Measurements from ENCODE around the gene PGBD2. TPM values are rescaled to one million over a fixed set of nuclear protein-coding genes. Genes with fewer than 3 reads are reported as not detected.
"Not testable (repeated sequence)": the region's sequence is repeated elsewhere in the genome, so short reads cannot be mapped to it uniquely, and the experiment has no call there.

The PGBD2 gene
- 1 to 10 TPM; 5.8 to 5.9 TPM for total RNA-seq

- CTCF ChIA-PET: interaction anchor here (0.9 kb wide), 1 partner anchor 21 kb away, joined by 3 read pairs; no protein-coding TSS in a partner anchor
- POLR2A ChIA-PET: interaction anchor here (1.0 to 1.1 kb wide), 2 partner anchors 47 to 80 kb away, joined by 3 to 4 read pairs; partner anchors contain the start of genes SH3BP5L and ZNF692
Measured at GRCh38 chr1:248906009-248906752, at the start of gene PGBD2. Gene PGBD2 (plus strand): TSS chr1:248906235. CDS start chr1:248913863, 7,628 bp downstream.

GRCh38 chr1:248857201-248857600 lies 48.8 kb upstream of the PGBD2 start:
- CTCF ChIA-PET: no interaction called here
- POLR2A ChIA-PET: no interaction called here

GRCh38 chr1:248857749-248858095 lies 48.3 kb upstream of the PGBD2 start:
- POLR2A ChIA-PET: interaction anchor here (1.1 to 2.4 kb wide), 3 partner anchors 8 to 32 kb away, joined by 3 to 23 read pairs (median 10); partner anchors contain the start of genes SH3BP5L and ZNF672
- CTCF ChIA-PET: interaction anchor here (1.5 to 2.6 kb wide), 5 partner anchors 15 to 51 kb away, joined by 5 to 17 read pairs (median 9); partner anchors contain the start of gene SH3BP5L

- POLR2A ChIA-PET: interaction anchor here (0.8 to 2.4 kb wide), 6 partner anchors 8 to 48 kb away, joined by 3 to 23 read pairs (median 4); partner anchors contain the start of genes SH3BP5L and ZNF672
- CTCF ChIA-PET: interaction anchor here (0.6 to 2.6 kb wide), 9 partner anchors 8 to 66 kb away, joined by 3 to 17 read pairs (median 5); partner anchors contain the start of gene SH3BP5L
Measured at GRCh38 chr1:248858096-248858890, 47.7 kb upstream of the PGBD2 start.

GRCh38 chr1:248858891-248859889 lies 46.8 kb upstream of the PGBD2 start, which contains the start of gene ZNF692:
Gene ZNF692 (minus strand): TSS chr1:248859085. CDS start chr1:248858309, 776 bp downstream.
- ChIA-PET CTCF (interaction anchor here (0.6 to 2.6 kb wide), 10 partner anchors 9 to 65 kb away, joined by 3 to 17 read pairs (median 4); partner anchors contain the start of genes SH3BP5L and ZNF672), POLR2A (interaction anchor here (0.5 to 2.4 kb wide), 8 partner anchors 9 to 47 kb away, joined by 3 to 23 read pairs (median 4); partner anchors contain the start of genes SH3BP5L and ZNF672)

- ChIA-PET CTCF (interaction anchor here (2.2 to 2.6 kb wide), 2 partner anchors 13 to 34 kb away, joined by 9 to 17 read pairs; partner anchors contain the start of gene SH3BP5L), POLR2A (interaction anchor here (0.5 to 2.4 kb wide), 4 partner anchors 11 to 34 kb away, joined by 3 to 23 read pairs (median 6); partner anchors contain the start of genes SH3BP5L and ZNF672)
Measured at GRCh38 chr1:248860007-248860406, 46.0 kb upstream of the PGBD2 start.

- ChIA-PET CTCF (interaction anchor here (1.0 to 1.5 kb wide), 2 partner anchors 12 to 24 kb away, joined by 3 to 4 read pairs; partner anchors contain the start of gene ZNF672), POLR2A (no interaction called here)
Measured at GRCh38 chr1:248861616-248862015, 44.4 kb upstream of the PGBD2 start.

- ChIA-PET POLR2A (no interaction called here), CTCF (interaction anchor here (1.5 kb wide), 1 partner anchor 25 kb away, joined by 4 read pairs; the partner anchor contains the start of gene ZNF672)
Measured at GRCh38 chr1:248862695-248862997, 43.4 kb upstream of the PGBD2 start.

GRCh38 chr1:248862998-248863881 lies 42.8 kb upstream of the PGBD2 start:
- ChIA-PET POLR2A (interaction anchor here (0.9 kb wide), 1 partner anchor 25 kb away, joined by 4 read pairs; the partner anchor contains the start of gene ZNF672), CTCF (no interaction called here)

- ChIA-PET POLR2A (no interaction called here), CTCF (interaction anchor here (3.0 kb wide), 1 partner anchor 13 kb away, joined by 17 read pairs; the partner anchor contains the start of gene ZNF692)
Measured at GRCh38 chr1:248871837-248872401, 34.1 kb upstream of the PGBD2 start.

- POLR2A ChIA-PET: interaction anchor here (0.8 to 1.2 kb wide), 2 partner anchors 13 to 14 kb away, joined by 3 to 5 read pairs; partner anchors contain the start of gene ZNF692
- CTCF ChIA-PET: interaction anchor here (1.3 to 3.0 kb wide), 3 partner anchors 14 to 46 kb away, joined by 4 to 17 read pairs (median 8); partner anchors contain the start of genes ZNF672 and ZNF692
Measured at GRCh38 chr1:248872752-248873408, 33.2 kb upstream of the PGBD2 start.

- ChIA-PET POLR2A (interaction anchor here (1.2 to 1.5 kb wide), 2 partner anchors 12 to 15 kb away, joined by 4 to 5 read pairs; partner anchors contain the start of gene ZNF692), CTCF (interaction anchor here (0.8 to 3.0 kb wide), 5 partner anchors 12 to 47 kb away, joined by 3 to 17 read pairs (median 4); partner anchors contain the start of genes ZNF672 and ZNF692)
Measured at GRCh38 chr1:248873409-248873992, 32.5 kb upstream of the PGBD2 start.

GRCh38 chr1:248873993-248874533 lies 32.0 kb upstream of the PGBD2 start:
- CTCF ChIA-PET: interaction anchor here (0.8 to 3.0 kb wide), 5 partner anchors 12 to 48 kb away, joined by 3 to 17 read pairs (median 4); partner anchors contain the start of genes ZNF672 and ZNF692
- POLR2A ChIA-PET: interaction anchor here (1.5 kb wide), 1 partner anchor 12 kb away, joined by 4 read pairs; no protein-coding TSS in a partner anchor

- CTCF ChIA-PET: no interaction called here
- POLR2A ChIA-PET: no interaction called here
Measured at GRCh38 chr1:248881261-248881660, 24.8 kb upstream of the PGBD2 start.

GRCh38 chr1:248882427-248882826 lies 23.6 kb upstream of the PGBD2 start:
- CTCF ChIA-PET, POLR2A ChIA-PET: not testable (repeated sequence)
